Lower leg skin (tissue), 4 donors: ENCODE results near the gene HNRNPH2. TPM values are rescaled to one million over a fixed set of nuclear protein-coding genes. Genes with fewer than 3 reads are reported as not detected.

Experiments
- DNase-seq, 2 donors: peaks; one replicate each; pipeline ENCODE4 v3.0.0-alpha.2; 2019; ENCODE audit warnings: low spot score in 2 of 2
- H3K4me3 ChIP-seq: fragments of 200-600 bp; sonication (generic); 2 replicates; pipeline ENCODE4 v1.5.1; 2017; ENCODE audit warnings: mild to moderate bottlenecking, low read depth; ENCODE audit not compliant: poor library complexity, severe bottlenecking
- POLR2A ChIP-seq, 2 donors: fragments of 450-650 bp; IDR thresholded peaks; one replicate each; pipeline ENCODE4 v1.6.1; 2016 to 2017; ENCODE audit warnings: antibody characterized with exemption in 2 of 2, mild to moderate bottlenecking in 1 of 2, moderate library complexity in 1 of 2
- WGBS, 2 donors: methylation state at CpG; one replicate each; pipeline ENCODE4 v1.1.5; 2018; 5-methylcytosine and 5-hydroxymethylcytosine counted together
- intact Hi-C: fragments of 100-400 bp; cut with DNase I; formaldehyde crosslinking; loops from one replicate; pipeline ENCODE4 v1.15.0; 2023; ENCODE audit warnings: low total_unique reads
- total RNA-seq, 4 donors: library from RNA; depleted of rRNA; stranded (reverse); fragments of >200 nt; gene quantifications; one replicate each; pipeline ENCODE4 v1.1.0, GENCODE V29; 2016
- TF ChIP-seq, protein P1 (sequence below), 3 donors: fragments of 450-650 bp; IDR thresholded peaks; one replicate each; pipeline ENCODE4 v1.5.1; 2016; ENCODE audit warnings: antibody characterized with exemption in 3 of 3, mild to moderate bottlenecking in 3 of 3, moderate library complexity in 2 of 3

HNRNPH2 gene
- total RNA-seq, 4 donors from 2014 or later: 43.5 to 54.7 (median 53.7) TPM

GRCh38 chrX:101415180-101416145, 7.4 kb downstream of the HNRNPH2 start:
- DNase-seq: peak in 1 of 2 donors; percentile 19
- 35 to 40% methylated on average over 11 to 12 of the region's 12 CpGs for WGBS, 2 donors
- TF ChIP-seq, protein P1, sequence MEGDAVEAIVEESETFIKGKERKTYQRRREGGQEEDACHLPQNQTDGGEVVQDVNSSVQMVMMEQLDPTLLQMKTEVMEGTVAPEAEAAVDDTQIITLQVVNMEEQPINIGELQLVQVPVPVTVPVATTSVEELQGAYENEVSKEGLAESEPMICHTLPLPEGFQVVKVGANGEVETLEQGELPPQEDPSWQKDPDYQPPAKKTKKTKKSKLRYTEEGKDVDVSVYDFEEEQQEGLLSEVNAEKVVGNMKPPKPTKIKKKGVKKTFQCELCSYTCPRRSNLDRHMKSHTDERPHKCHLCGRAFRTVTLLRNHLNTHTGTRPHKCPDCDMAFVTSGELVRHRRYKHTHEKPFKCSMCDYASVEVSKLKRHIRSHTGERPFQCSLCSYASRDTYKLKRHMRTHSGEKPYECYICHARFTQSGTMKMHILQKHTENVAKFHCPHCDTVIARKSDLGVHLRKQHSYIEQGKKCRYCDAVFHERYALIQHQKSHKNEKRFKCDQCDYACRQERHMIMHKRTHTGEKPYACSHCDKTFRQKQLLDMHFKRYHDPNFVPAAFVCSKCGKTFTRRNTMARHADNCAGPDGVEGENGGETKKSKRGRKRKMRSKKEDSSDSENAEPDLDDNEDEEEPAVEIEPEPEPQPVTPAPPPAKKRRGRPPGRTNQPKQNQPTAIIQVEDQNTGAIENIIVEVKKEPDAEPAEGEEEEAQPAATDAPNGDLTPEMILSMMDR (IDR thresholded peaks at IDR 0.05): no peak
- no peak for TF ChIP-seq POLR2A (IDR thresholded peaks at IDR 0.05)
- no peak overlapping the region for H3K4me3 ChIP-seq
- intact Hi-C loops: no loop called here

GRCh38 chrX:101416691-101417090, 8.7 kb downstream of the HNRNPH2 start:
- no peak for DNase-seq
- 86% methylated on average over 7 of the region's 7 CpGs for WGBS, 2 donors
- intact Hi-C loops: no loop called here
- no peak for TF ChIP-seq POLR2A (IDR thresholded peaks at IDR 0.05)
- TF ChIP-seq, protein P1 (IDR thresholded peaks at IDR 0.05): no peak
- no peak overlapping the region for H3K4me3 ChIP-seq

DNA sequence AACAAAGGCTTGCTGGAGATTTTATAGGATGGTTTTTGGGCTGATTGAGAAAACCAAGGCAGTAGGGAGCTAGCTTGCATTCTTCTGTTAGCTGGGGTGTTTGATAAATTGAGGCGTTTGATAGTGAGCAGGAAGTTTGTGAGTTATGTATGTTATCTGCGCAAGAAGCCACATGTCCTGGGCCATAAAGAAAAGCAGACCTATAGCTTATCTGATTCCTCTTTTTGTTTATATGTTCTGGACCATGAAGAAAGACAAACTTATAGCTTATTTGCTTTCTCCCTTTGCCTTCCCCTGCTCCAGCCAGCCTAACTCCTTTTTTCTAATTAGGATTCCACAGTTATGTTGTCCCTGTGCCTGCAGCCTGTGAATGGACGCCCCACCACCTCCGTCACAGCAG, 9.2 kb downstream of the HNRNPH2 start:
- H3K4me3 ChIP-seq: no peak overlapping the region
- intact Hi-C loops: no loop called here
- no peak for DNase-seq
- 77% methylated on average over 4 of the region's 4 CpGs for WGBS, 2 donors
- TF ChIP-seq POLR2A (IDR thresholded peaks at IDR 0.05): no peak
- TF ChIP-seq, protein P1 (IDR thresholded peaks at IDR 0.05): no peak

- WGBS, 2 donors: 1 to 22% methylated on average over 33 to 47 of the region's 56 CpGs
- intact Hi-C loops: no loop called here
- DNase-seq: peak; percentile 14 to 90
- no peak for TF ChIP-seq POLR2A (IDR thresholded peaks at IDR 0.05)
- TF ChIP-seq, protein P1 (IDR thresholded peaks at IDR 0.05): no peak
- peak overlapping the region; percentile 15 for H3K4me3 ChIP-seq
Measured at GRCh38 chrX:101417981-101418841, 10.2 kb downstream of the HNRNPH2 start.

- DNase-seq: no peak
- intact Hi-C loops: no loop called here
- TF ChIP-seq POLR2A (IDR thresholded peaks at IDR 0.05): no peak
- TF ChIP-seq, protein P1 (IDR thresholded peaks at IDR 0.05): no peak
- WGBS, 2 donors: 69% methylated on average over 2 of the region's 2 CpGs
- no peak overlapping the region for H3K4me3 ChIP-seq
Measured at GRCh38 chrX:101419489-101419888, 11.5 kb downstream of the HNRNPH2 start.
